Bronchial epithelial cell (primary cell): ENCODE measurements around the gene CMTM8. TPM values are rescaled to one million over a fixed set of nuclear protein-coding genes. Genes with fewer than 3 reads are reported as not detected.

Experiments used
- DNase-seq: peaks from one replicate; pipeline ENCODE4 v3.0.0-alpha.2; 2010; ENCODE audit warnings: low read depth
- FAIRE-seq: peaks from 2 replicates; lab custom pipeline; 2011; peaks lifted over from hg19 to GRCh38; lab: Jason Lieb, UNC
- H3K27me3 ChIP-seq: 2 replicates; pipeline ENCODE4 v1.5.1; 2011; ENCODE audit warnings: low read length; ENCODE audit not compliant: control insufficient read depth, insufficient read depth
- H3K36me3 ChIP-seq: 2 replicates; pipeline ENCODE4 v1.5.1; 2011; ENCODE audit warnings: low read length; ENCODE audit not compliant: control insufficient read depth, insufficient read depth
- H3K4me3 ChIP-seq: 2 replicates; pipeline ENCODE4 v1.5.1; 2011; ENCODE audit warnings: mild to moderate bottlenecking, low read depth, low read length, control low read depth
- total RNA-seq: library from RNA; depleted of rRNA; stranded (reverse); fragments of >200 nt; gene quantifications from 2 replicates; pipeline ENCODE4 v1.2.1, GENCODE V29; 2014
- TF ChIP-seq, protein P1 (sequence below): IDR thresholded peaks from 2 replicates; pipeline ENCODE4 v1.5.1; 2011; ENCODE audit warnings: mild to moderate bottlenecking, moderate library complexity, low read length, control low read depth, inconsistent platforms; ENCODE audit not compliant: insufficient read depth, severe bottlenecking

The CMTM8 gene
- total RNA-seq, 1 donor from 2014 or later: 0.79 TPM

DNA sequence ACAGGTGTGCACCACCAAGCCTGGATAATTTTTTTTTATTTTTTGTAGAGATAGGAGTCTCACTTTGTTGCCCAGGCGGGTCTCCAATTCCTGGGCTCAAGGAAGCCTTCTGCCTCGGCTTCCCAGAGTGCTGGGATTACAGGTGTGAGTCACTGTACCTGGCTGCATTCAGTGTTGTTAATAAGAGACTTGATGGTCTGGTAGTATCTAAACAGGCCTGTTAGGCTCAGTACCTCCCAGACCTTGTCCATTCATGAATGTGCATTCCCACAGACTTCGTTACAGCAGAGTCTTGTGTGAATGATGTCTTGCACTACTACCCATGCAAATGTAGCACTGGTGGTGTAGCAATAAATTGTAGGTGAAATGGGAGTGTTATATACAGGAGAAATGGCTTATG lies 17.7 kb downstream of the CMTM8 start:
- TF ChIP-seq, protein P1, sequence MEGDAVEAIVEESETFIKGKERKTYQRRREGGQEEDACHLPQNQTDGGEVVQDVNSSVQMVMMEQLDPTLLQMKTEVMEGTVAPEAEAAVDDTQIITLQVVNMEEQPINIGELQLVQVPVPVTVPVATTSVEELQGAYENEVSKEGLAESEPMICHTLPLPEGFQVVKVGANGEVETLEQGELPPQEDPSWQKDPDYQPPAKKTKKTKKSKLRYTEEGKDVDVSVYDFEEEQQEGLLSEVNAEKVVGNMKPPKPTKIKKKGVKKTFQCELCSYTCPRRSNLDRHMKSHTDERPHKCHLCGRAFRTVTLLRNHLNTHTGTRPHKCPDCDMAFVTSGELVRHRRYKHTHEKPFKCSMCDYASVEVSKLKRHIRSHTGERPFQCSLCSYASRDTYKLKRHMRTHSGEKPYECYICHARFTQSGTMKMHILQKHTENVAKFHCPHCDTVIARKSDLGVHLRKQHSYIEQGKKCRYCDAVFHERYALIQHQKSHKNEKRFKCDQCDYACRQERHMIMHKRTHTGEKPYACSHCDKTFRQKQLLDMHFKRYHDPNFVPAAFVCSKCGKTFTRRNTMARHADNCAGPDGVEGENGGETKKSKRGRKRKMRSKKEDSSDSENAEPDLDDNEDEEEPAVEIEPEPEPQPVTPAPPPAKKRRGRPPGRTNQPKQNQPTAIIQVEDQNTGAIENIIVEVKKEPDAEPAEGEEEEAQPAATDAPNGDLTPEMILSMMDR: no peak
- H3K36me3 ChIP-seq: no peaks in the 10 kb centered on the region
- H3K27me3 ChIP-seq: no peaks in the 10 kb centered on the region
- DNase-seq (peak; percentile 59), FAIRE-seq (peak; percentile 32)
- H3K4me3 ChIP-seq: no peak overlapping the region

DNA sequence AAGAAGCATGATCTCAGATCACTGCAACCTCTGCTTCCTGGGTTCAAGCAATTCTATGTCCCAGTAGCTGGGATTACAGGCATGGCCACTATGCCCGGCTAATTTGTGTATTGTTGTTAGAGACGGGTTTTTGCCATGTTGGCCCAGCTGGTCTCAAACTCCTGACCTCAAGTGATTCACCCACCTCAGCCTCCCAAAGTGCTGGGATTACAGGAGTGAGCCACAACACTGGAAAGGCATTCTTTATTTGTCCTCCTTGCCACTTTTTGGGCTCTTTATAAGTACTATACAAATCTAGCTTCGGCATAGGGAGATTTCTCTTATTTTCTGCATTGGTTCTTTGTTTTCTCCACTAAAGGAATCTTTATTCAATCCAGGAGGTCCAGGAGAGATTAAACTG lies 18.6 kb downstream of the CMTM8 start:
- FAIRE-seq: no peak
- Histone ChIP-seq H3K4me3 (no peak overlapping the region), H3K36me3 (no peaks in the 10 kb centered on the region), H3K27me3 (no peaks in the 10 kb centered on the region)
- TF ChIP-seq, protein P1: no peak
- DNase-seq: no peak

DNA sequence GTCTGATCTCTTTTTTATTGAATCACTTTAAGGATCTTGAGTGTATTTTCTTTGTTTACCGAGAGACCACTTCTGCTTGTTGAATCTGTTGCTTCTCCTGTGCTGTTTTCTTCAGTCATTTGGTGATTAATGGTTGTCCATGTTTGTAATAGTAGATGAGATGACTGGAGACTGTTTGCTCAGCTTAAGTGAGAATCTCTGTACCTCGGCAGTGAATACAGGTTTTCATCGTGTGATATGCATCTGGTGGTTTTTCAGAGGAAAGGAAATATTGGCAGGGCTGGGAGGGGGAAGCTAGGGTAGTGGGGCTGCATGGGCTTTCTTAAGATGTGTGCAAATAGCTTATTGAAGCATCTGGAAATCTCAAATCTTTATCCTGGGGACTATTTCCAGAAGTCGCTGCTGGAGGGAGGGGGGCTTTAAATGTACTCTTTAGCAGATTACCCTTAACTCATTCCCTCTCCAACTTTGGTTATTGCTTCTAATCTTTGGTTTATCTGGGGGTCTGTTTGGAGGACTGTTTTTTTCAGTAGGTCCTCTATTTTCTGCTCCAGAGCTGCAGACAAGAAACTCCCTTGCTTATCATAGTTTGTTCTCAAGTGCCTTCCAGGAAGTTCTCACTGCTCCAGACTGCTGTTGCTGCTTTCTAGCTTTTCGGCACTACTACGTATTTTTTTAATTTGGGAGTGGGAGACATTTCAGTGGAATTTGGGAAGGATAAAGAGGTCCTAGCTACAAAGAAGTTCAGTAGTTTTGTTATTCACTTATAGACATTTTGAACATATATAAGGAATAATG lies 19.4 kb downstream of the CMTM8 start:
- TF ChIP-seq, protein P1: no peak
- no peak overlapping the region for H3K4me3 ChIP-seq
- H3K27me3 ChIP-seq: no peaks in the 10 kb centered on the region
- DNase-seq (peak; percentile 44), FAIRE-seq (no peak)
- no peaks in the 10 kb centered on the region for H3K36me3 ChIP-seq

DNA sequence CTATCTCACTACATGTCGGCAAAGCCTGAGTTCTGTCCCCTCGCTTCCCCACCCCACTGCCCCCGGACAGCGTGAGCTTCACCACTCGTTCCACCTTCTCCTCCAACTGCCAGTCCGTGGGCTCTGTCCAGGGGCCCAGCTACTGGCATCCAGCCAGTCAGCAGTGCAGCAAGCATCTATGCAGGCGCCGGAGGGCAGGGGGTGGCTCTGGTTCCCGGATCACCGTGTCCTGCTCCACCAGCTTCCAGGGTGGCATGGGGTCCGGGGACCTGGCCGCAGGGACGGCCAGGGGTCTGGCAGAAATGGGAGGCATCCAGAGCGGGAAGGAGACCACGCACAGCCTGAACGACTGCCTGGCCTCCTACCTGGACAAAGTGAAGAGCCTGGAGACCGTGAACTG lies 20.4 kb downstream of the CMTM8 start:
- H3K36me3 ChIP-seq: no peaks in the 10 kb centered on the region
- no peaks in the 10 kb centered on the region for H3K27me3 ChIP-seq
- DNase-seq (no peak), FAIRE-seq (no peak)
- TF ChIP-seq, protein P1: no peak
- no peak overlapping the region for H3K4me3 ChIP-seq

DNA sequence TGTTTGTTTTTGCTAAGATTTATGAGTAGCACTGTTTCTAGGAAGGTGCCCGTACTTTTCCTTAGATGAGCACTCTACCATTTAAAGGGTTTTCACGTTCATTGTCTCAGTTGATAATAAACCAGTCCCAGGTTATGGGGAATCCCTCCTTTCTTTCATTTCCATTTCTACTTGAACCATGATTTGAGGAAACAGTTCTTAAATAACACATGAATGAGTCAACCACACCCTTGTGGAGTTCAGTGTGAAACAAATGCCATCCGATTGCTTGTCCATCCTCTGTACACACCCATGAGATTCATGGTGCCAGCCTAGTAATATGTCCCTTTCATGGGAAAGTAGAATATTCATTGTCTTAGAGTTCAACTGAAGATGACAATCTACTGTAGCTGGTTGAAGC lies 23.1 kb downstream of the CMTM8 start:
- Histone ChIP-seq H3K36me3 (no peaks in the 10 kb centered on the region), H3K27me3 (no peaks in the 10 kb centered on the region), H3K4me3 (no peak overlapping the region)
- no peak for DNase-seq
- TF ChIP-seq, protein P1: no peak
- FAIRE-seq: no peak
